NCI-H226 (cell line): Measurements from ENCODE around the gene SRR.
A peak's percentile ranks its signal among the peaks of the same experiment; 100 is the strongest.

Experiments used
- DNase-seq: peaks from one replicate; pipeline ENCODE4 v3.0.0-alpha.2; 2015

Gene SRR

GRCh38 chr17:2347805-2348685 lies 44.3 kb downstream of the SRR start:
- peak; percentile 38 for DNase-seq

GRCh38 chr17:2351269-2351668 lies 47.5 kb downstream of the SRR start:
- DNase-seq, result no peak

GRCh38 chr17:2354311-2354710 lies 50.6 kb downstream of the SRR start:
- no peak for DNase-seq

- DNase-seq, result no peak
Observed at GRCh38 chr17:2357237-2357636, 53.5 kb downstream of the SRR start.

DNA sequence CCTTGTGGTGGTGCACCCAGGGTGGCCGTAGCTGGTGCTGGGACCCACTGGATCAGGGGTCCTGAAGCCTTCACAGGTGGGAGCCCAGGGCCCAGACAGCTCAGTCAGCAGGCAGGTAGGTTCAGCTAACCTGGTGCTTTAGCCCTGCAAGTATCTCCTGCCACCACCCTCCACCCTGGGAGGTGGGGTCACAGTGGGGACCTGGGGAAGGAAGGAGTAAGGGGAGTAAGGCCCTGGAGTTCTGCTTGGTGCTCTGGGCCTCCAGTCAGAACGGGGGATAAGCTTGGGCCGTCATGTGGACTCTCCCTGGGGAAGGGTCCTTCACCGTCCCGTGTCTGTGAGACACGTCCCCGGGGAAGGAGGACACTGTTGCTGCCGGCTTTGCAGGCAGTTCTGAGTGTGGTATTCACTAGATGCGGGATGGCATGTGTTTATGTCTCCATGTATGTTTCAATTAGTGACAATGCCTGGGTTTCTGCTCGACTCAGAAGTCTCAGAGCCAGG lies 54.2 kb downstream of the SRR start:
- DNase-seq, result no peak

DNA sequence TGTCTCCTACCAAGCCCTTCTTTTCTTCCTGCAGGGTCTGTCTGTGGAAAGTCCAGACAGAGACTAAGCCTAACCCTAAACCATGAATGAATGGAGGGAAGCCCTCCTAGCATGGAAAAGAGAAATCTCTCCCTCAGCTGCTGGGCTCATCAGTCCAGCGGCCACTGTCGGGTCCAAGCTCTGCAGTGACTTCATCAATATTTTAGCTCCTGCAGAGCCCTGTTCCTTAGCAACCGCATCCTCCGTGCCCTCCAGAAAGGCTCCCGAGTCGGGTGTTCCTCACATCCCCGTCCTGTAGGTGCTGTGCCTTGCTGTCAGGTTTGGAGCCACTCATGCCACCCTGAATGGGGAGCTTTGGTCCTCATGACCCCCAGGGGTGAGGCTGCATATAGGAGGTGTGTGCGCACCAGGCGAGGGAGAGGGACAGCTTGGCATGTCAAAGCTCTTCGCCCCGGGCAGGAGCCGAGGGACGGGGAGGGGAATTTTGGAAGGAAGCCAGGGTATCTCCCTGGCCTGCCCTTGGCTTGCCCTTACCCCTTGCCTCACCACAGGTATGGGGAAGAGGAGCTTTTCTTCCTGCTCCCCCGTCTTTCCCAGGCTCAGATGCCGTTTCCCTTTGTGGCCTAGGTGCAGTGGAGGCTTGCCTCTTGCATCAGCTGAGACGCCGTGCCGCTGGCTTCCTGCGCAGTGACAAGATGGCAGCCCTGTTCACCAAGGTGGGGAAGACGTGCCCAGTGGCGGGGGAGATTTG lies 57.4 kb downstream of the SRR start:
- DNase-seq, result no peak

DNA sequence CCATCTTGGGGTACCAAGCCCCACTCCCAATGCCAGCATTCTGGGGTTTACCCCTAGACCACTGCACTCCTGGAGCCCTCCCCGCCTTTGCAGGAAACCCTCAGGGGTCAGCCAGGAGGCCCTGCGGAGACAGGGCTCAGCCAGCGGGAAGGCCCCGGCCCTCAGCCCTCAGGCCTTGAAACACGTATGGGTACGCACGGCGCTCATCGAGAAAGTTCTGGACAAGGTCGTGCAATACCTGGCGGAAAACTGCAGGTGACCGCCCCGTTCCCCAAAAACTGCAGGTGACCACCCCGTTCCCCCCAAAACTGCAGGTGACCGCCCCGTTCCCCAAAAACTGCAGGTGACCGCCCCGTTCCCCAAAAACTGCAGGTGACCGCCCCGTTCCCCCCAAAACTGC lies 58.3 kb downstream of the SRR start:
- no peak for DNase-seq

DNA sequence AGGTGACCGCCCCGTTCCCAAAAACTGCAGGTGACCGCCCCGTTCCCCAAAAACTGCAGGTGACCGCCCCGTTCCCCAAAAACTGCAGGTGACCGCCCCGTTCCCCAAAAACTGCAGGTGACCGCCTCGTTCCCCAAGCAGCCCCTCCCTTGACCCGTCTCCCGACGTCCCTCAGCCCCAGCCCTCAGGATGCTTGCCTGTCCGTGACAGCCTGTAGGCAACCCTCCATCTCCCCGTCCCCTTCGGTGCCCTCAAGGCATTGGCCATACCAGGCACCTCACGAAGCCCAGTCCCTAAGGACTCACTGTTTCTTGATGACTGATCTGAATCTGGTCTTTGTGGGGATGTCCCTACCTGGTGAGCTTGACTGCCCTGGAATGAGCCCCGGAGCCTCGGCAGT lies 58.7 kb downstream of the SRR start:
- DNase-seq, result no peak

GRCh38 chr17:2362881-2363280 lies 59.1 kb downstream of the SRR start:
- DNase-seq, result no peak

- DNase-seq, result no peak
Observed at GRCh38 chr17:2363318-2363717, 59.6 kb downstream of the SRR start.

DNA sequence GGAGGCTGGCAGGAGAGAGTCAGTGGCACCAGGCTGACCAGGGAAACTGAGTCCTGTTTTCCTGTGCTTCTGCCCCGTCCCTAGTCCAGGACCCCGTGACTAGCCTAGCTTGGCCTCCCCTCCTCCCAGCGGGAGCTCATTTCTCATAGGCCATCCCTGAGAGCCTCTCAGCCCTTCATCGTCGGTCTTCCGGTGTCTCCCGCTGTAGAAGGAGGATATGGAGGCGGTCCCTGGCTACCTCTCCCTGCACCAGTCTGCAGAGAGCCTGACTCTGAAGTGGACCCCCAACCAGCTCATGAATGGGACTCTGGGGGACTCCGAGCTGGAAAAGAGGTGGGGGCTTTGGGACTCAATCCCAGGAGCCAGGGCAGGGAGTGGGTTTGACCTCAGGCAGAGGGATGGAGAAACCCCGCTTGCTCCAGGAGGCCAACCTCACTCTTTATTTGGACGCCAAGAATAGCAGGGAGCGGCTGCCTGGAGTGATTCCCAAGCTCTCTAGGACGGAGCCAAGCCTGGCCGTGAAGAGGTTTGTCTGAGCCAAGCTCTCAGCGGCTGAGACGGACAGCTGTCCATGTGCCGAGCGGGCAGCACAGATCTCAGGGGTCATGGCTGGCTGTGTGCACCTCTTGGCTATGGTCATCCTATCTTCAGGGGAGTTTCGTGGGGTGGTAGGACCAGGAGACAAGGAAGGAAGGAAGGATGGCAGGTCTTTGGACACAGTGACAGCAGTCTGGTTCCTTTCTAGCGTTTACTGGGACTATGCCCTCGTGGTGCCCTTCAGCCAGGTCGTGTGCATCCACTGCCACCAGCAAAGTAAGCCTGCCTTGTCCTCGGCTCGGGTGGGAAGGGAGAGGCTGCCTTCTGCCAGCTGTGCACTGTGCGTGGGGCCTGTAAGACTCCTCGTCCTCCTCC lies 60.4 kb downstream of the SRR start:
- no peak for DNase-seq

DNA sequence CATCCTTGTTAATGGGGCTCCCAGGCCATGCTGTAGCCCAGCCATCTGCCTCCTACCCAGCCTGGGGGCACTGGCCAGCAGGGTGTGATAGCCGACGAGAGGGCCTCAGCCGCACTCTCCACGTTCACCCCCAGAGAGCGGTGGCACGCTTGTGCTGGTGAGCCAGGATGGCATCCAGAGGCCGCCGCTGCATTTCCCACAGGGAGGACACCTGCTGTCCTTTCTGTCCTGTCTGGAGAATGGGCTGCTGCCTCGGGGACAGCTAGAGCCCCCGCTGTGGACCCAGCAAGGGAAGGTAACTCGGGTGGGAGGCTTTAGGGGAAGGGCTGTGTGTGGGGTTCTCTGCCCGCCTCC lies 61.0 kb downstream of the SRR start:
- no peak for DNase-seq

GRCh38 chr17:2365132-2365531 lies 61.4 kb downstream of the SRR start:
- no peak for DNase-seq

GRCh38 chr17:2366747-2367494 lies 63.2 kb downstream of the SRR start:
- DNase-seq, result no peak

GRCh38 chr17:2368359-2368758 lies 64.6 kb downstream of the SRR start:
- DNase-seq, result no peak

DNA sequence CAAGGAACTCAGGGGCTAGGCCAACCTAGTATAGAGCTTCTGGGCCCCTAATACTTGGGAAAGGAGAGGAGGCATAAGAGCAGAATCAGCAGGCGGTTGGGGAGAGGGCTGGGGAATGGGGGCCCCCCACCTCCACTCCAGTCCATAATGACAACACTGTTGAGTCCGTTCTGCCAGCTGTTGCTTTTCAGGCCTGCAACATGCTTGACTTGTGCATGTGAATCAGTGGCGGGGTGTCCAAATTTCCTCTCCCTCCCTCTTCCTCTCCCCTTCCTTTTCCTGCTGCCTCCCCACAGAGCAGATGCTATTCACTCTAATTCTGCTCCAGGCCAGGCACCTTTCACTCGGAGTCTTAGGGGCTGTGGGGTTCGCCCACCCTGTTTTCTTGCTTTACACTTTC lies 65.3 kb downstream of the SRR start:
- DNase-seq, result no peak

DNA sequence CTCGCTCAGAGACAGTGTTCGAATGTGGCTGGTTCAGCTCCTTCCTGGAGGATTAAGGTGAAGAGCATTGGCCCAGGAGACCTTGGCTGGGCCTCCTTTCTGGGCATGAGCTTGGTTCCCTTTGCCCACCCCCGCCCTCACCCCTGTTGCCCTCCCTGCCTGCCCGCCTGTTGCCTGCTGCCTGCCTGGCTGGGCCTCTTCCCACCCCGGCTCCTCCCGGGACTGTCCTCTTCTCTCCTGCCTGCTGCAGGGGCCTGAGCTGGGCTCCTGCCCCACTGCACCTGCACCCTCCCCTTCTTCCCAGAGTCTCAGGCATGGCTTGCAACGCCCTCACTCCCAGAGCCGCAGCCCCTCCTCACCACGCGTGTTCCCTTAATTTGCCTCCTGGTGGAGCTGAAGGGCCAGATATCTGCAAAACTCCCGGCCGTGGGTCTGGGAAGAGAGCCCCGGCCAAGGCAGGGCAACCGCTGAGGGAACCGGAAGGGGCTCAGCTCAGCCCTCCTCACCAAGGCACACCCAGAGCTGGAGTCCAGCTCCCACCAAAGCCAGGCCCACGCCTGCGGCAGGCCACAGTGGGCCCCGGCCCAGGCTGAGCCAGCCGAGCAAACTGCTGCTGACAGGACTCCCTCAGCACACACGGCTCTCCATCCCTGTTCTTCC lies 65.9 kb downstream of the SRR start:
- no peak for DNase-seq

DNA sequence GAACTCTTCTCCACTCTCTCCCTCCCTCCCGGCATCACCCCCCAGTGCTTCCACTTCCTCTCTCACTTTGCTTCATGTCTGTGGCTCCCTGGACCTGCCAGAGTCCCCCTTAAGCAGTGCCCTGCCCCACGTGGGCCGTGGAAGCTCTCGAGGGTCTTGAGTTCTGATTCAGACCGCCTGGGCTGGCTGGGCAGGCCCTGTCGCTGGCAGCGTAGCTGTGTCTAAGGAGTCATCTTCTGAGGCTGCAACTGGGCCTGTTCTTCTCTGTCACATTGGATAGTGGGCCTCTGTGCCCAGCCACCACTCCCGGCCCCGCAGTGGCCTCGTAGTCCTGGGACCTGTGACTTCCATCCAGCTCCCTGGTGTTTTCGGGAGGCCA lies 66.5 kb downstream of the SRR start:
- no peak for DNase-seq

- no peak for DNase-seq
Observed at GRCh38 chr17:2371183-2372130, 67.7 kb downstream of the SRR start.

DNA sequence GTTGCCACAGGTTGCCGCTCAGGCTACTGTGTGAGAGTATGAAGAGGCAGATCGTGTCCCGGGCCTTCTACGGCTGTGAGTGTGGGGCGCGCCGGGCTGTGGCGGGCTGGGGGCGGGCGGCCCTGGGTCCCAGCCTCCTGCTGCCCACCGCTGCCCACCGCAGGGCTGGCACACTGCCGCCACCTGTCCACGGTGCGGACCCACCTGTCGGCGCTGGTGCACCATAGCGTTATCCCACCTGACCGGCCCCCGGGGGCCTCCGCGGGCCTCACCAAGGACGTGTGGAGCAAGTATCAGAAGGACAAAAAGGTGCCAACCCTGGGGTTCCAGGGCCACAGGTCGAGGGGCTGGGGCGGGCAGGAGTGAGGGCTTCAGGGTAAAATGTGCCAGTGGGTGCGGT lies 68.4 kb downstream of the SRR start:
- no peak for DNase-seq

- no peak for DNase-seq
Observed at GRCh38 chr17:2372681-2373080, 68.9 kb downstream of the SRR start.
